HepG2 (cell line): Measurements from ENCODE around the gene CPLX3.

Source experiments
- HNRNPUL1 ChIP-seq: fragments of 200-400 bp; formaldehyde crosslinking; IDR thresholded peaks from 2 replicates; pipeline ENCODE4 v1.6.1; 2017; ENCODE audit warnings: low read depth, mild to moderate bottlenecking, low read length, moderate library complexity
- NCOA1 ChIP-seq: sonication (generic); formaldehyde crosslinking; IDR thresholded peaks from 2 replicates; pipeline ENCODE4 v1.9.0; 2021; ENCODE audit warnings: missing genetic modification reagents
- PHB2 ChIP-seq: fragments of 450-650 bp; IDR thresholded peaks from 2 replicates; pipeline ENCODE4 v1.6.1; 2018; ENCODE audit not compliant: partially characterized antibody
- PHF20 ChIP-seq: sonication (generic); formaldehyde crosslinking; IDR thresholded peaks from 2 replicates; pipeline ENCODE4 v1.5.0; 2020; ENCODE audit warnings: mild to moderate bottlenecking, missing genetic modification reagents
- RAD21 ChIP-seq: fragments of 450-650 bp; formaldehyde crosslinking; IDR thresholded peaks from 2 replicates; pipeline ENCODE4 v1.5.0; 2020; ENCODE audit warnings: mild to moderate bottlenecking
- RFX1 ChIP-seq: fragments of 450-650 bp; IDR thresholded peaks from 2 replicates; pipeline ENCODE4 v1.6.1; 2017
- YEATS4 ChIP-seq: sonication (generic); formaldehyde crosslinking; IDR thresholded peaks from 2 replicates; pipeline ENCODE4 v1.4.0; 2020; ENCODE audit warnings: missing genetic modification reagents, borderline replicate concordance
- ZNF121 ChIP-seq: sonication (generic); formaldehyde crosslinking; IDR thresholded peaks from 2 replicates; pipeline ENCODE4 v1.5.0; 2020; ENCODE audit warnings: mild to moderate bottlenecking, missing genetic modification reagents
- ZNF558 ChIP-seq: sonication (generic); formaldehyde crosslinking; IDR thresholded peaks from 2 replicates; pipeline ENCODE4 v1.9.0; 2022; ENCODE audit warnings: mild to moderate bottlenecking, missing genetic modification reagents, borderline replicate concordance
- TF ChIP-seq, protein P1 (sequence below): sonication (generic); formaldehyde crosslinking; IDR thresholded peaks from 2 replicates; pipeline ENCODE4 v1.5.0; 2020; ENCODE audit warnings: mild to moderate bottlenecking, missing genetic modification reagents, moderate library complexity
- TF ChIP-seq, protein P2 (sequence below): sonication (generic); formaldehyde crosslinking; IDR thresholded peaks from 2 replicates; pipeline ENCODE4 v1.4.0; 2020; ENCODE audit warnings: missing genetic modification reagents

GRCh38 chr15:74845581-74845980 lies 19.2 kb downstream of the CPLX3 start:
- TF ChIP-seq ZNF121 (CRISPR knock-in tag): no peak
- no peak for TF ChIP-seq RFX1
- TF ChIP-seq, protein P1, sequence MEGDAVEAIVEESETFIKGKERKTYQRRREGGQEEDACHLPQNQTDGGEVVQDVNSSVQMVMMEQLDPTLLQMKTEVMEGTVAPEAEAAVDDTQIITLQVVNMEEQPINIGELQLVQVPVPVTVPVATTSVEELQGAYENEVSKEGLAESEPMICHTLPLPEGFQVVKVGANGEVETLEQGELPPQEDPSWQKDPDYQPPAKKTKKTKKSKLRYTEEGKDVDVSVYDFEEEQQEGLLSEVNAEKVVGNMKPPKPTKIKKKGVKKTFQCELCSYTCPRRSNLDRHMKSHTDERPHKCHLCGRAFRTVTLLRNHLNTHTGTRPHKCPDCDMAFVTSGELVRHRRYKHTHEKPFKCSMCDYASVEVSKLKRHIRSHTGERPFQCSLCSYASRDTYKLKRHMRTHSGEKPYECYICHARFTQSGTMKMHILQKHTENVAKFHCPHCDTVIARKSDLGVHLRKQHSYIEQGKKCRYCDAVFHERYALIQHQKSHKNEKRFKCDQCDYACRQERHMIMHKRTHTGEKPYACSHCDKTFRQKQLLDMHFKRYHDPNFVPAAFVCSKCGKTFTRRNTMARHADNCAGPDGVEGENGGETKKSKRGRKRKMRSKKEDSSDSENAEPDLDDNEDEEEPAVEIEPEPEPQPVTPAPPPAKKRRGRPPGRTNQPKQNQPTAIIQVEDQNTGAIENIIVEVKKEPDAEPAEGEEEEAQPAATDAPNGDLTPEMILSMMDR (CRISPR knock-in tag): no peak
- TF ChIP-seq PHB2: no peak
- no peak for TF ChIP-seq PHF20 (CRISPR knock-in tag)
- no peak for TF ChIP-seq HNRNPUL1
- no peak for TF ChIP-seq YEATS4 (CRISPR knock-in tag)
- TF ChIP-seq, protein P2, sequence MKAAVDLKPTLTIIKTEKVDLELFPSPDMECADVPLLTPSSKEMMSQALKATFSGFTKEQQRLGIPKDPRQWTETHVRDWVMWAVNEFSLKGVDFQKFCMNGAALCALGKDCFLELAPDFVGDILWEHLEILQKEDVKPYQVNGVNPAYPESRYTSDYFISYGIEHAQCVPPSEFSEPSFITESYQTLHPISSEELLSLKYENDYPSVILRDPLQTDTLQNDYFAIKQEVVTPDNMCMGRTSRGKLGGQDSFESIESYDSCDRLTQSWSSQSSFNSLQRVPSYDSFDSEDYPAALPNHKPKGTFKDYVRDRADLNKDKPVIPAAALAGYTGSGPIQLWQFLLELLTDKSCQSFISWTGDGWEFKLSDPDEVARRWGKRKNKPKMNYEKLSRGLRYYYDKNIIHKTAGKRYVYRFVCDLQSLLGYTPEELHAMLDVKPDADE (CRISPR knock-in tag): no peak
- no peak for TF ChIP-seq RAD21 (CRISPR knock-in tag)
- no peak for TF ChIP-seq NCOA1 (CRISPR knock-in tag)
- TF ChIP-seq ZNF558: no peak
